Activated CD8-positive, alpha-beta memory T cell treated with anti-CD3 and anti-CD28 coated beads for 1 hour (primary cell): ENCODE results near the gene SMU1.

Experiments used
- DNase-seq, 2 donors: peaks; one replicate each; pipeline ENCODE4 v3.0.0-alpha.2; 2020; ENCODE audit warnings: low read depth in 1 of 2; ENCODE audit errors: extremely low read depth in 1 of 2

SMU1 gene

GRCh38 chr9:33046061-33046460 lies 30.4 kb downstream of the SMU1 start:
- DNase-seq, result no peak

GRCh38 chr9:33044677-33045282 lies 31.7 kb downstream of the SMU1 start:
- no peak for DNase-seq

DNA sequence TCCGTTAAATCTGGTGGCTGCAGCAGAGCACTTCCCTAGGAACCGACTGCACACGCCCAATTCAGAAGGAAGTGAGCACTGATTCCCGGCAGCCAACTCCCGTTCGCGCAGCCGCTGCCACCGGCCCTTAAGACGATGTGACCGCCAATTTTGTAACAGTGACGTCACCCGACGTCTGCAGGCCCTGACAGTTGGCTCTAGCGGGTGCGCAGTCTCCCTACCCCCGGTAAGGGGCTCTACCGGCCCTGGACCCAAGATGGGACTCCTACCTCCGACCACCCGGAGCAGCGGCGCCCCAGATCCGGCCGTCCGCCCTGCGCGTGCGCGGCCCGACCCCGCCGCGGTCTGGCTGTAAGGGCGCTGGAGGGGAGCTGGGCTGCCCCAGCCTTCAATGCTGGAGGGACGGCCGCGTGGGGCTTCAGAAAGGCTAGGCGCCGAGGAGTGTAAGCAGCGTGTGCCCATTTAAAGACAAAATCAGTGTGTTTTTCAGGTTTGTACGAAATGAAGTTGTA lies 32.3 kb downstream of the SMU1 start:
- DNase-seq, result peak; percentile 27 to 29

- no peak for DNase-seq
Observed at GRCh38 chr9:33043671-33044070, 32.8 kb downstream of the SMU1 start.

- no peak for DNase-seq
Observed at GRCh38 chr9:33042473-33042872, 34.0 kb downstream of the SMU1 start.

DNA sequence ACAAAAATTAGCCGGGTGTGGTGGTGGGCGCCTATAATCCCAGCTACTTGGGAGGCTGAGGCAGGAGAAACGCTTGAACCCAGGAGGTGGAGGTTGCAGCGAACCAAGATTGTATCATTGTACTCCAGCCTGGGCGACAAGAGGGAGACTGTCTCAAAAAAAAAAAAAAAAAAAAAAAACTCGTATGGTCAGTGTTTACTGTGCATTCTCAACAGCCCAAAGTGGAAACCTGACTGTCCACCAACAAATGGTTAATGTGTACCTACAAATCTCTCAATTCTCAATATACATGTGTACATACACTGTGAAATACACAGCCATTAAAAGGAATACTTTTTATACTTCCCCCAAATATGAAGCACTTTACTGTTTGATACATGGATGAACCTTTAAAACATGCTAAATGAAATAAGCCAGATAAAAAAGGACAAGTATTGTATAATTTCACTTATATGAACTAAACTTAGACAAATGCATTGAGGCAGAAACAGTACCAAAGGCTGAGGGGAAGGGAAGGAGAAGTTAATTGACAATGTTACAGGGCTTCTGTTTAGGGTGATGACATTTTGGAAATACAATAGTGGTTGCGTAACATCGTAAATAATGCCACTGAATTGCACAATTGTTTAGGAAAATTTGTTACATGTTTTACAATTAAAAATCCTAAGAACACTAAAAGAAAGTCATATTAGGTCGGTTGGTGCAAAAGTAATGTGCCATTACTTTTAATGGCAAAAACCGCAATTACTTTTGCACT lies 34.9 kb downstream of the SMU1 start:
- no peak for DNase-seq

- DNase-seq, result no peak
Observed at GRCh38 chr9:33040792-33041431, 35.6 kb downstream of the SMU1 start.

GRCh38 chr9:33032865-33033264 lies 43.6 kb downstream of the SMU1 start:
- DNase-seq, result no peak

DNA sequence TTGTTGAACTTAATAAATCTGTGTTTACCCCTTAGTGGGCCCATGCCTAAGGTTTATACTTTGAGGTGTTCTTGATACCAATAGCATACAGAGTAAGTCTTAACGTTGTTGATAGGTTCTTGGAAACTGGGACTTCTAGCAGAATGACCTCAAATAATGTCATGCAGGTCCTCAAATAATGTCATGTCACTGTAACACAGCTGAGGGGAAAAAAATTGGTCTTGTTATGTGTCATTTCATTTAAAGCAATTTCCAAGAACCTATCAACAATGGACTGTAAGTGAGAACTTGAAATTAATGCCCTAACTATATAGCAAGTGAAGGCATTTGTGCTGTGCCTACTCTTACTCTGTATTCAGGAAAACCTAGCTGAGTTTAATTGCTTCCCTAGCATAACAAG lies 44.2 kb downstream of the SMU1 start:
- DNase-seq, result no peak

DNA sequence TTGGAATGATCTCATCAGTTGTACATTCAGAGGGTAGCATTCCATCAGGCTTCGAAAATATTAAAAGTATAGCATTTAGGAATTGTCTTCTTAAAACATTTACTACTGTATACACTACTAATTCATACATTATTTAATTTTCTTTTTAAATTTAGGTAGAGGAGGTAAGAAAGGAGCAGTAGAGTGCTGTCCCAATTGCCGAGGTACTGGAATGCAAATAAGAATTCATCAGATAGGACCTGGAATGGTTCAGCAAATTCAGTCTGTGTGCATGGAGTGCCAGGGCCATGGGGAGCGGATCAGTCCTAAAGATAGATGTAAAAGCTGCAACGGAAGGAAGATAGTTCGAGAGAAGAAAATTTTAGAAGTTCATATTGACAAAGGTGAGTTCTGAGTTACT lies 46.2 kb downstream of the SMU1 start:
- no peak for DNase-seq

GRCh38 chr9:33029231-33029786 lies 47.2 kb downstream of the SMU1 start:
- no peak for DNase-seq

GRCh38 chr9:33025572-33026342 lies 50.7 kb downstream of the SMU1 start:
- peak; percentile 23 to 59 for DNase-seq

DNA sequence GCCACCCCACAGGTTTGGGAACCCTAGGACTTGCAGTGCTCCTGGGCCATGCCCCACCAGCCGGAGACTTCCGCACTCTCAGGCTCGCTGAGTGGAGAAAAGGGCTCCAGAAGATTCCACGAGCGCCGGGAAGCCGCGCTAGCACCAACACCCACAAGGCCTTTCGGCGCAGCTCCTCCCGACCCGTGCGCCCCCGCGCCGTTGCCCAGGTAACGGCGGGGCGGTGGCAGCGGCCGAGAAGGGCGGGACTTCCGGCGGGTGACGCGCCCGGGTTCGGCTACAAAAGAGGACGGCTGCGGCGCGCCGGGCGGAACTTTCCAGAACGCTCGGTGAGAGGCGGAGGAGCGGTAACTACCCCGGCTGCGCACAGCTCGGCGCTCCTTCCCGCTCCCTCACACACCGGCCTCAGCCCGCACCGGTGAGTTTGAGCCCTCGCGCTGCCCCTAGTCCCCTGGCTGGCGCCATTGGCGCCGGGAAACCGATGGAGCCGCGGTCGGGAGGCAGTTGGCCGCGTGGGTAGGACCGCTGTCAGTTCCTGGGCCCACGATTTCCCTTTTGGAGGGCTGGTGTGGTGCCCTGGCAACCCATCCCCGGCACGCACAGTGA lies 51.4 kb downstream of the SMU1 start, which contains the start of gene DNAJA1:
TSS of gene DNAJA1 (plus strand) at position 308 of the 606 bp plus-strand sequence. CDS start 1,212 bp downstream, outside the sequence.
- DNase-seq, result peak; percentile 85 to 94

DNA sequence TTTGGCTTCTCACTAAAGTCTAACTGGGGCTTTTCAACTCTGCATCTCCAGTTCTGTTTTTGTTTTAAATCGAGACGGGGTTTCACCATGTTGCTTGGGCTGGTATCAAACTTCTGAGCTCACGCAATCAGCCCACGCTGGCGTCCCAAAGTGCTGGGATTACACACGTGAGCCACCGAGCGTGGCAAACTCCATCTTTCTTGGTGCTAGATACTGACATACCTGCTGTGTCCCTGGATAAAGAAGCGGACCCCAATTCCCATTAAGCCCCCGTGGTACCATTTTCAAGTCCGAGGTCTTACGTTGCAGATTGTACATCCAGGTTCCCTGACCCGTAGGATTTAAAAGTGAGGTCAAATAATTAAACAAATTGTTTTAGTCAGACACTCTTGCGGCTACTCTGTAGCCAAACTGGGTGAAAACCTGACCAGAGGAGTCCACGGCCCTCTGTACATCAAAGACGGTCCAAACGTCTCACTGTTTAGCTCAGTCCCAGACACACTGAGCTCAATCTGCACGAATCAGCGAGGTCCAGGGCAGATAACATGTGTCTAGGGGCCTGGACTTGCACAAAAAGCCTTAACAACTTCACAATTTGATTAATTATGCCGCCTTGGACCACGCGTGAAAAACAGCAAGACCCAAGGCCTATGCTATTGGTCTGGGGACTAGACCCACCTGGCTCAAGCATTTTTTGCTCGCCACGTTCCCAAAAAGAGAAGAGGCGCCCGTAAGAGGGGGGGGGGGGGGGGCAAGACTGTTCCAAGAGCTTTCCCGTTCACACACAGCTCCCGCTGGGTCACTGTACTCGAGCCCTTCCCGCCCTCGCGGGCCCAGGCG lies 52.1 kb downstream of the SMU1 start:
- DNase-seq, result no peak

- no peak for DNase-seq
Observed at GRCh38 chr9:33023661-33024060, 52.8 kb downstream of the SMU1 start.

DNA sequence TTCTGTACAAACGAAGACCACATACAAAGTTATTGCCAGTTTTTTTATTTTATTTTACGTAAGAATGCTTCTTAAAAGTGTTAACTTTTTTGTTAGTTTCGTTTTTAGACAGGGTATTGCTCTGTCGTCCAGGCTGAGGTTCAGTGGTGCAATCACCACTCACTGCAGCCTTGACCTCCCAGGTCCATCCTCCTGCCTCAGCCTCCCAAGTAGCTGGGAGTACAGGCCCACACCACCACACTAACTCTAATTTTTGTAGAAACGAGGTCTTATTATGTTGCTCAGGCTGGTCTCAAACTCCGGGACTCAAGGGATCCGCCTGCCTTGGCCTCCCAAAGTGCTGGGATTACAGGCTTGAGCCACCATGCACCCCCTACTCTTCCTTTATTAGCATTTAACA lies 53.7 kb downstream of the SMU1 start:
- no peak for DNase-seq

DNA sequence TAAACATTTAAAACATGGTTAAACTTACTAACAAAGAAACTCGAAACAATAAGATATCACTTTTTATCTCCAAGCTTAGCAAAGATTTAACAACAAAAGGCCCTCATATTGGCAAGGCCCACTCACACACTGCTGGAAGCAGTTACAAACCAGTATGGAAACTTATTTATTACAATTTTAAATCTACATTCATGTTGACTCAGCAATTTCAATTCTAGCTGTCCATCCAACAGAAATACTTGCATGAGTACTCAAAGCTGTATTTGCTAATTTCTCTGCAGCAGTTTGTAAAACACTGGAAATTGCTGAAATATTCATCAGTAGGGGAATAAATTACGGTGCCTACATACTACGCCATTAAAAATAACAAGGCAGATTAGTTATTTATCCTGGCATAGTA lies 54.2 kb downstream of the SMU1 start:
- no peak for DNase-seq

DNA sequence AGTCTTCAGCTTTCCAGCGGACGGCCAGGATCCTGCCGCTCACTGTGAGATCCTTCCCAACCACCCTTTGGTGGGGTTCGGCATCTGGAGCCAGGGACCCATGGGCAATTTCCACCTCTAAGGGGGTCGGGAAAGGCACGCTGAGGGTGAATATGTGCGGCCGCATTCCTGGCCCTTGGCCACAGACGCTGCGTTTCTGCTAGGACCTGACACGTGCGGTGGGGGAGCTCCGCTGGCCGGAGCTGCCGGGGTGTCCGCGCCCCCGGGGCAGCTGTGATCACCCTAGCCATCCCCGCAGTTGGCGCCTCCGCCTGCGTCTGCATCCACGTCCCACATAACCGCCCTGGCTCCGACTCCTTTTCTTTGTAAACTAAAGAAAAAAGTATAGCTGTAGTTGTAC lies 56.7 kb downstream of the SMU1 start:
- DNase-seq, result no peak

- DNase-seq, result no peak
Observed at GRCh38 chr9:33017283-33018041, 59.0 kb downstream of the SMU1 start.
